SK-N-MC (cell line): ENCODE measurements around the gene FRK.
A peak's percentile ranks its signal among the peaks of the same experiment; 100 is the strongest.
"Not testable (repeated sequence)": the region's sequence is repeated elsewhere in the genome, so short reads cannot be mapped to it uniquely, and the experiment has no call there.

ENCODE experiments used
- DNase-seq: peaks from one replicate; pipeline ENCODE4 v3.0.0-alpha.2; 2011; ENCODE audit warnings: low read depth, low spot score
- H3K27ac ChIP-seq: fragments of 200-600 bp; sonication (generic); 2 replicates; pipeline ENCODE4 v1.5.1; 2016; ENCODE audit warnings: mixed run types
- H3K36me3 ChIP-seq: fragments of 200-600 bp; sonication (generic); 2 replicates; pipeline ENCODE4 v1.6.1; 2017; ENCODE audit warnings: antibody characterized with exemption, low read length, mixed read lengths; ENCODE audit not compliant: insufficient read depth
- H3K4me3 ChIP-seq: fragments of 200-600 bp; sonication (generic); 2 replicates; pipeline ENCODE4 v1.5.1; 2016
- H3K9ac ChIP-seq: fragments of 200-600 bp; sonication (generic); 2 replicates; pipeline ENCODE4 v1.8.0; 2017; ENCODE audit warnings: mixed run types, mixed read lengths; ENCODE audit not compliant: insufficient read length
- H3K9me3 ChIP-seq: fragments of 200-600 bp; sonication (generic); 2 replicates; pipeline ENCODE4 v1.6.1; 2017; ENCODE audit warnings: low read depth, mild to moderate bottlenecking, antibody characterized with exemption, low read length, moderate library complexity, mixed read lengths
- EZH2 ChIP-seq: fragments of 200-600 bp; sonication (generic); IDR thresholded peaks from one replicate; pipeline ENCODE4 v1.6.1; 2017; ENCODE audit warnings: antibody characterized with exemption
- FOXP2 ChIP-seq: optimal IDR thresholded peaks from 2 replicates; pipeline ENCODE3; 2011; ENCODE audit warnings: mild to moderate bottlenecking, moderate library complexity; ENCODE audit not compliant: insufficient read depth; ENCODE audit errors: extremely low read length, control extremely low read depth
- POLR2AphosphoS5 ChIP-seq: IDR thresholded peaks from 2 replicates; pipeline ENCODE4 v1.6.1; 2012; ENCODE audit warnings: mild to moderate bottlenecking, low read depth, low read length, borderline replicate concordance

Gene FRK

GRCh38 chr6:115899730-115900282, 160.9 kb downstream of the FRK start:
- no peaks in the 10 kb centered on the region for H3K36me3 ChIP-seq
- H3K27ac ChIP-seq: no peak overlapping the region
- no peak overlapping the region for H3K9ac ChIP-seq
- TF ChIP-seq FOXP2 (no peak), EZH2 (no peak), POLR2AphosphoS5 (no peak)
- H3K4me3 ChIP-seq: no peak overlapping the region
- no peak for DNase-seq
- no peaks in the 10 kb centered on the region for H3K9me3 ChIP-seq

GRCh38 chr6:115898246-115898645, 162.4 kb downstream of the FRK start:
- no peak for TF ChIP-seq FOXP2
- no peak for TF ChIP-seq POLR2AphosphoS5
- TF ChIP-seq EZH2: no peak
- no peak for DNase-seq
- Histone ChIP-seq H3K9me3 (no peaks in the 10 kb centered on the region), H3K4me3 (no peak overlapping the region), H3K27ac (no peak overlapping the region), H3K9ac (no peak overlapping the region), H3K36me3 (no peaks in the 10 kb centered on the region)

GRCh38 chr6:115896538-115897129, 164.1 kb downstream of the FRK start:
- Histone ChIP-seq H3K9me3 (no peaks in the 10 kb centered on the region), H3K9ac (no peak overlapping the region), H3K27ac (no peak overlapping the region), H3K36me3 (no peaks in the 10 kb centered on the region), H3K4me3 (no peak overlapping the region)
- DNase-seq: peak; percentile 42
- TF ChIP-seq POLR2AphosphoS5 (no peak), FOXP2 (no peak), EZH2 (no peak)

- no peaks in the 10 kb centered on the region for H3K36me3 ChIP-seq
- H3K9me3 ChIP-seq: no peaks in the 10 kb centered on the region
- TF ChIP-seq POLR2AphosphoS5: no peak
- no peak for TF ChIP-seq FOXP2
- no peak for TF ChIP-seq EZH2
- H3K4me3 ChIP-seq: no peak overlapping the region
- no peak for DNase-seq
- H3K9ac ChIP-seq: no peak overlapping the region
- no peak overlapping the region for H3K27ac ChIP-seq
These were observed 166.2 kb downstream of the FRK start for GRCh38 chr6:115894426-115894992.

GRCh38 chr6:115891750-115892149, 168.9 kb downstream of the FRK start:
- Histone ChIP-seq H3K27ac (no peak overlapping the region), H3K36me3 (no peaks in the 10 kb centered on the region), H3K9me3 (no peaks in the 10 kb centered on the region), H3K4me3 (no peak overlapping the region), H3K9ac (no peak overlapping the region)
- TF ChIP-seq FOXP2 (no peak), POLR2AphosphoS5 (no peak), EZH2 (no peak)
- no peak for DNase-seq

- DNase-seq: no peak
- Histone ChIP-seq H3K4me3 (no peak overlapping the region), H3K9ac (no peak overlapping the region), H3K27ac (no peak overlapping the region), H3K9me3 (no peaks in the 10 kb centered on the region), H3K36me3 (no peaks in the 10 kb centered on the region)
- TF ChIP-seq FOXP2: no peak
- TF ChIP-seq POLR2AphosphoS5: no peak
- TF ChIP-seq EZH2: no peak
These were observed 169.5 kb downstream of the FRK start for GRCh38 chr6:115891111-115891669.

- Histone ChIP-seq H3K36me3 (no peaks in the 10 kb centered on the region), H3K4me3 (no peak overlapping the region), H3K9ac (no peak overlapping the region), H3K9me3 (no peaks in the 10 kb centered on the region), H3K27ac (no peak overlapping the region)
- no peak for DNase-seq
- TF ChIP-seq EZH2: no peak
- no peak for TF ChIP-seq POLR2AphosphoS5
- TF ChIP-seq FOXP2: no peak
These were observed 170.5 kb downstream of the FRK start for GRCh38 chr6:115890238-115890637.

- not testable (repeated sequence) for H3K36me3 ChIP-seq, DNase-seq, H3K9ac ChIP-seq, H3K4me3 ChIP-seq, H3K27ac ChIP-seq, H3K9me3 ChIP-seq
These were observed 171.8 kb downstream of the FRK start for GRCh38 chr6:115888687-115889470.
